Measurements from ENCODE around the gene COG8.
A peak's percentile ranks its signal among the peaks of the same experiment; 100 is the strongest.
"Not testable (repeated sequence)": the region's sequence is repeated elsewhere in the genome, so short reads cannot be mapped to it uniquely, and the experiment has no call there.

COG8 gene

GRCh38 chr16:69319826-69320739 is 19.3 kb downstream of the COG8 start:
- no peak for DNase-seq (ENCODE audit: low read depth in 4 of 4, low spot score in 1 of 4)

- DNase-seq (ENCODE audit: low read depth in 4 of 4, low spot score in 1 of 4) = no peak
Measured at GRCh38 chr16:69319381-69319780, 20.0 kb downstream of the COG8 start.

- no peak for DNase-seq (ENCODE audit: low read depth in 4 of 4, low spot score in 1 of 4)
Measured at GRCh38 chr16:69318911-69319289, 20.5 kb downstream of the COG8 start.

- DNase-seq (ENCODE audit: low read depth in 4 of 4, low spot score in 1 of 4) = no peak
Measured at GRCh38 chr16:69318177-69318910, 21.0 kb downstream of the COG8 start.

- DNase-seq (ENCODE audit: low read depth in 4 of 4, low spot score in 1 of 4) = no peak
Measured at GRCh38 chr16:69316595-69317034, 22.7 kb downstream of the COG8 start.

- DNase-seq (ENCODE audit: low read depth in 4 of 4, low spot score in 1 of 4) = no peak
Measured at GRCh38 chr16:69315486-69316311, 23.7 kb downstream of the COG8 start.

- no peak for DNase-seq (ENCODE audit: low read depth in 4 of 4, low spot score in 1 of 4)
Measured at GRCh38 chr16:69314534-69314933, 24.8 kb downstream of the COG8 start.

GRCh38 chr16:69313469-69313868 is 25.9 kb downstream of the COG8 start:
- no peak for DNase-seq (ENCODE audit: low read depth in 4 of 4, low spot score in 1 of 4)

GRCh38 chr16:69311533-69312387 is 27.6 kb downstream of the COG8 start:
- peak in 1 of 4 experiments; percentile 36 for DNase-seq (ENCODE audit: low read depth in 4 of 4, low spot score in 1 of 4)

- DNase-seq (ENCODE audit: low read depth in 4 of 4, low spot score in 1 of 4) = peak; percentile 95 to 97 (median 96)
Measured at GRCh38 chr16:69310653-69311532, 28.5 kb downstream of the COG8 start, which contains the start of gene VPS4A. VPS4A (plus strand) TSS chr16:69311350; CDS start chr16:69311512, 162 bp downstream.

GRCh38 chr16:69309316-69309715 is 30.0 kb downstream of the COG8 start:
- DNase-seq (ENCODE audit: low read depth in 4 of 4, low spot score in 1 of 4) = no peak

GRCh38 chr16:69307856-69308255 is 31.5 kb downstream of the COG8 start:
- no peak for DNase-seq (ENCODE audit: low read depth in 4 of 4, low spot score in 1 of 4)

GRCh38 chr16:69307091-69307490 is 32.3 kb downstream of the COG8 start:
- DNase-seq (ENCODE audit: low read depth in 4 of 4, low spot score in 1 of 4) = no peak

- no peak for DNase-seq (ENCODE audit: low read depth in 4 of 4, low spot score in 1 of 4)
Measured at GRCh38 chr16:69306031-69306430, 33.3 kb downstream of the COG8 start.

- no peak for DNase-seq (ENCODE audit: low read depth in 4 of 4, low spot score in 1 of 4)
Measured at GRCh38 chr16:69302301-69302700, 37.1 kb downstream of the COG8 start.

- DNase-seq (ENCODE audit: low read depth in 4 of 4, low spot score in 1 of 4) = no peak
Measured at GRCh38 chr16:69301861-69302260, 37.5 kb downstream of the COG8 start.

- DNase-seq (ENCODE audit: low read depth in 4 of 4, low spot score in 1 of 4) = no peak
Measured at GRCh38 chr16:69301187-69301586, 38.2 kb downstream of the COG8 start.

GRCh38 chr16:69298261-69298660 is 41.1 kb downstream of the COG8 start:
- DNase-seq (ENCODE audit: low read depth in 4 of 4, low spot score in 1 of 4) = no peak

- not testable (repeated sequence) for DNase-seq (ENCODE audit: low read depth in 4 of 4, low spot score in 1 of 4)
Measured at GRCh38 chr16:69296771-69297170, 42.6 kb downstream of the COG8 start.

All from stimulated activated CD4-positive, alpha-beta T cell treated with anti-CD3 and anti-CD28 coated beads, Interleukin-1b, Interleukin-23, amount 100 ng/mL, for 24 hours (primary cell).